HEK293T (cell line): ENCODE results near the gene TRIM34.
"Not testable (repeated sequence)": the region's sequence is repeated elsewhere in the genome, so short reads cannot be mapped to it uniquely, and the experiment has no call there.

Source experiments
- BHLHE40 ChIP-seq: fragments of 450-650 bp; IDR thresholded peaks from 2 replicates; pipeline ENCODE4 v1.6.1; 2016; ENCODE audit warnings: mild to moderate bottlenecking, moderate library complexity, borderline replicate concordance
- ELF4 ChIP-seq: fragments of 450-650 bp; IDR thresholded peaks from 2 replicates; pipeline ENCODE4 v1.6.1; 2017; ENCODE audit warnings: antibody characterized with exemption
- FOXA1 ChIP-seq: fragments of 450-650 bp; IDR thresholded peaks from 2 replicates; pipeline ENCODE4 v1.6.1; 2016; ENCODE audit warnings: mild to moderate bottlenecking
- FOXK2 ChIP-seq: fragments of 450-650 bp; IDR thresholded peaks from 2 replicates; pipeline ENCODE4 v1.6.1; 2016; ENCODE audit warnings: mild to moderate bottlenecking
- FOXM1 ChIP-seq: fragments of 450-650 bp; IDR thresholded peaks from 2 replicates; pipeline ENCODE4 v1.6.1; 2017; ENCODE audit warnings: mild to moderate bottlenecking, borderline replicate concordance
- PKNOX1 ChIP-seq: fragments of 450-650 bp; IDR thresholded peaks from 2 replicates; pipeline ENCODE4 v1.6.1; 2016
- ZNF384 ChIP-seq: fragments of 450-650 bp; IDR thresholded peaks from 2 replicates; pipeline ENCODE4 v1.6.1; 2016

DNA sequence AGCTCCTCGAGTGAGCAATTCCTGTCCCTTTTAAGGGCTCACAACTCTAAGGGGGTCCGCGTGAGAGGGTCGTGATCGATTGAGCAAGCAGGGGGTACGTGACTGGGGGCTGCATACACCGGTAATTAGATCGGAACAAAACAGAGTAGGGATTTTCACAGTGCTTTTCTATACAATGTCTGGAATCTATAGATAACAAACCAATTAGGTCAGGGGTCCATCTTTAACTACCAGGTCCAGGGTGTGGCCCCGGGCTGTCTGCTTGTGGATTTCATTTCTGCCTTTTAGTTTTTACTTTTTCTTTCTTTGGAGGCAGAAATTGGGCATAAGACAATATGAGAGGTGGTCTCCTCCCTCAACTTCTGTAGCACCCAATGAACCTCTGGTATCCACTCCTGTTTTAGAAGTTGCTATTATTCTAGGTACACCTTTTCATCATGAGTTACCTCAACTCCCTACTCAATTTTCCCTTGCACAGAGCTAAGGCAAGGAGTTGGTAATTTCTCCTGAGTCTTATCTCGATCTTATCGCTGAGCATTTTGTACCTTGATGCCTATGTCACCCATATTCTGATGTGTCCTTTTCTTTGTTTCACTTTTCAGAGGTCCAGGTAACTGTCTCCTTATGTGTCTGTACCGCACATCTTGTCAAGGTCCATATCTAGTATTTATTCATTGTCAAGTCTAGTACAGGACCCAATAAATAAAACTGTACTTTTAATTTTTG lies 66.6 kb downstream of the TRIM34 start:
- TF ChIP-seq FOXA1, FOXK2, ZNF384, PKNOX1, BHLHE40, ELF4, FOXM1: not testable (repeated sequence)
